BE2C (cell line): ENCODE measurements around the gene HIC2.

ENCODE experiments used
- DNase-seq: peaks from one replicate; pipeline ENCODE4 v3.0.0-alpha.2; 2020
- H3K27me3 ChIP-seq: fragments of 250-450 bp; sonication (Bioruptor Pico); 2 replicates; pipeline ENCODE4 v1.5.1; 2020; ENCODE audit warnings: mild to moderate bottlenecking
- H3K36me3 ChIP-seq: fragments of 250-450 bp; sonication (Bioruptor Pico); 2 replicates; pipeline ENCODE4 v1.5.1; 2020; ENCODE audit warnings: mild to moderate bottlenecking
- H3K4me1 ChIP-seq: fragments of 250-450 bp; sonication (Bioruptor Pico); 2 replicates; pipeline ENCODE4 v1.5.1; 2020
- H3K4me3 ChIP-seq: 2 replicates; pipeline ENCODE4 v1.5.1; 2011; ENCODE audit warnings: low read depth, low read length
- H3K9me3 ChIP-seq: fragments of 250-450 bp; sonication (Bioruptor Pico); 2 replicates; pipeline ENCODE4 v1.5.1; 2020
- CTCF ChIP-seq: IDR thresholded peaks from 2 replicates; pipeline ENCODE4 v1.5.1; 2012; ENCODE audit warnings: mild to moderate bottlenecking, low read depth, low read length

HIC2 gene

GRCh38 chr22:21446827-21447690 lies 29.9 kb downstream of the HIC2 start:
- Histone ChIP-seq H3K4me1 (no peaks in the 10 kb centered on the region), H3K36me3 (peaks cover 29% of the 10 kb centered on the region), H3K27me3 (no peaks in the 10 kb centered on the region), H3K4me3 (no peak overlapping the region), H3K9me3 (no peaks in the 10 kb centered on the region)
- DNase-seq: peak; percentile 6
- TF ChIP-seq CTCF: no peak

GRCh38 chr22:21447694-21448402 lies 30.7 kb downstream of the HIC2 start:
- H3K4me1 ChIP-seq: no peaks in the 10 kb centered on the region
- peaks cover 28% of the 10 kb centered on the region for H3K36me3 ChIP-seq
- H3K9me3 ChIP-seq: no peaks in the 10 kb centered on the region
- TF ChIP-seq CTCF: peak; percentile 24
- H3K27me3 ChIP-seq: no peaks in the 10 kb centered on the region
- H3K4me3 ChIP-seq: no peak overlapping the region
- peak; percentile 20 for DNase-seq

- H3K36me3 ChIP-seq: peaks cover 26% of the 10 kb centered on the region
- no peaks in the 10 kb centered on the region for H3K27me3 ChIP-seq
- no peak for TF ChIP-seq CTCF
- DNase-seq: no peak
- H3K9me3 ChIP-seq: no peaks in the 10 kb centered on the region
- H3K4me3 ChIP-seq: no peak overlapping the region
- no peaks in the 10 kb centered on the region for H3K4me1 ChIP-seq
These were observed 31.7 kb downstream of the HIC2 start for GRCh38 chr22:21448627-21449416.

- no peak overlapping the region for H3K4me3 ChIP-seq
- H3K27me3 ChIP-seq: no peaks in the 10 kb centered on the region
- no peak for TF ChIP-seq CTCF
- H3K9me3 ChIP-seq: no peaks in the 10 kb centered on the region
- H3K36me3 ChIP-seq: peaks cover 26% of the 10 kb centered on the region
- H3K4me1 ChIP-seq: no peaks in the 10 kb centered on the region
- peak; percentile 12 for DNase-seq
These were observed 32.6 kb downstream of the HIC2 start for GRCh38 chr22:21449531-21450319.

- peak; percentile 11 for DNase-seq
These were observed 33.2 kb downstream of the HIC2 start for GRCh38 chr22:21450320-21450831.

More at GRCh38 chr22:21450320-21450831, 33.2 kb downstream of the HIC2 start:
- Histone ChIP-seq H3K4me1 (no peaks in the 10 kb centered on the region), H3K4me3 (no peak overlapping the region), H3K9me3 (no peaks in the 10 kb centered on the region), H3K27me3 (no peaks in the 10 kb centered on the region), H3K36me3 (peaks cover 20% of the 10 kb centered on the region)
- TF ChIP-seq CTCF: 0 out of 2 replicates have a peak, but pooled peaks have one; percentile 18
